Epithelial cell of proximal tubule (primary cell): Measurements from ENCODE around the gene APELA. TPM values are rescaled to one million over a fixed set of nuclear protein-coding genes. Genes with fewer than 3 reads are reported as not detected.
A peak's percentile ranks its signal among the peaks of the same experiment; 100 is the strongest.

Experiments used
- DNase-seq: peaks from one replicate; pipeline ENCODE4 v3.0.0-alpha.2; 2011; ENCODE audit warnings: low read depth
- H3K4me3 ChIP-seq: 2 replicates; pipeline ENCODE4 v1.5.1; 2011; ENCODE audit warnings: low read depth, mild to moderate bottlenecking, low read length
- total RNA-seq: library from RNA; depleted of rRNA; stranded (reverse); fragments of >200 nt; gene quantifications from 2 replicates; pipeline ENCODE4 v1.2.3, GENCODE V29; 2015
- TF ChIP-seq, protein P1 (sequence below): conservative IDR thresholded peaks from 2 replicates; pipeline ENCODE4 v1.5.1; 2012; ENCODE audit warnings: low read depth, mild to moderate bottlenecking, low read length

Gene APELA
- total RNA-seq, 1 donor from 2014 or later, result not detected

DNA sequence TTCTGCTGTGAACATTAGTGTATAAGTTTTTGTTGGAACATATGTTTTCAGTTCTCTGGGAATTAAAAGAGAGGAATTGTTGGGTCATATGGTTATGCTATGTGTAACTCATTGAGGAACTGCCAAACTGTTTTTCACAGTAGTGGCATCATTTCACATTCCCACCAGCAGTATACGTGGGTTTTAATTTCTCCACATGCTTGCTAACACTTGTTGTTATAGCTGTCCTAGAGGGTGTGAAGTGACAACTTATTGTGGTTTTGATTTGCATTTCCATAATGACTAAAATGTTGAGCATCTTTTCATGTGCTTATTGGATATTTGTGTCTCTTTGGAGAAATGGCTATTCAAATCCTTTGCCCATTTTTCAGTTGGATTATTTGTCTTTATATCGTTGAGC lies 13.7 kb downstream of the APELA start:
- DNase-seq, result no peak
- no peak overlapping the region for H3K4me3 ChIP-seq
- TF ChIP-seq, protein P1, sequence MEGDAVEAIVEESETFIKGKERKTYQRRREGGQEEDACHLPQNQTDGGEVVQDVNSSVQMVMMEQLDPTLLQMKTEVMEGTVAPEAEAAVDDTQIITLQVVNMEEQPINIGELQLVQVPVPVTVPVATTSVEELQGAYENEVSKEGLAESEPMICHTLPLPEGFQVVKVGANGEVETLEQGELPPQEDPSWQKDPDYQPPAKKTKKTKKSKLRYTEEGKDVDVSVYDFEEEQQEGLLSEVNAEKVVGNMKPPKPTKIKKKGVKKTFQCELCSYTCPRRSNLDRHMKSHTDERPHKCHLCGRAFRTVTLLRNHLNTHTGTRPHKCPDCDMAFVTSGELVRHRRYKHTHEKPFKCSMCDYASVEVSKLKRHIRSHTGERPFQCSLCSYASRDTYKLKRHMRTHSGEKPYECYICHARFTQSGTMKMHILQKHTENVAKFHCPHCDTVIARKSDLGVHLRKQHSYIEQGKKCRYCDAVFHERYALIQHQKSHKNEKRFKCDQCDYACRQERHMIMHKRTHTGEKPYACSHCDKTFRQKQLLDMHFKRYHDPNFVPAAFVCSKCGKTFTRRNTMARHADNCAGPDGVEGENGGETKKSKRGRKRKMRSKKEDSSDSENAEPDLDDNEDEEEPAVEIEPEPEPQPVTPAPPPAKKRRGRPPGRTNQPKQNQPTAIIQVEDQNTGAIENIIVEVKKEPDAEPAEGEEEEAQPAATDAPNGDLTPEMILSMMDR, result no peak

GRCh38 chr4:164892018-164892417 lies 15.0 kb downstream of the APELA start:
- DNase-seq, result peak; percentile 13
- H3K4me3 ChIP-seq, result no peak overlapping the region
- TF ChIP-seq, protein P1, result no peak

DNA sequence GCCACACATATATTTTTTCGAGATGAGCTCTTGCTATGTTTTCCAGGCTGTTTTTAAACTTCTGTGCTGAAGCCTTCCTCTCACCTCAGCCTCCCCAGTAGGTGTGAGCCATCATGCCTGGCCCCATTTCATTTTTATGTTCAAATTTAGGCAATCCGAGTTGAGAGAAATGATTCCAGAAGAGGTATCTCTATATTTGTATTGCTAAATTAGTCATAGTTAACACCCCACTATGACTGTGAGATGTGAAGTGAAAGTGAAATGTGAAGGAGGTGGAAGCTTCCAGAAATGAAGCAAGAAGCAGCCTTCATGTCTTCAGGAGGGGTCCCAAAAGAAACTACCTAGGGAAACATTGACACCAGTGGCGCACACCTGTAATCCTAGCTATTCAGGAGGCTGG lies 17.7 kb downstream of the APELA start:
- H3K4me3 ChIP-seq, result no peak overlapping the region
- TF ChIP-seq, protein P1, result no peak

GRCh38 chr4:164902608-164903007 lies 25.6 kb downstream of the APELA start:
- TF ChIP-seq, protein P1, result no peak
- H3K4me3 ChIP-seq, result no peak overlapping the region
- no peak for DNase-seq

More for the DNA sequence above, 17.7 kb downstream of the APELA start:
- DNase-seq, result no peak

DNA sequence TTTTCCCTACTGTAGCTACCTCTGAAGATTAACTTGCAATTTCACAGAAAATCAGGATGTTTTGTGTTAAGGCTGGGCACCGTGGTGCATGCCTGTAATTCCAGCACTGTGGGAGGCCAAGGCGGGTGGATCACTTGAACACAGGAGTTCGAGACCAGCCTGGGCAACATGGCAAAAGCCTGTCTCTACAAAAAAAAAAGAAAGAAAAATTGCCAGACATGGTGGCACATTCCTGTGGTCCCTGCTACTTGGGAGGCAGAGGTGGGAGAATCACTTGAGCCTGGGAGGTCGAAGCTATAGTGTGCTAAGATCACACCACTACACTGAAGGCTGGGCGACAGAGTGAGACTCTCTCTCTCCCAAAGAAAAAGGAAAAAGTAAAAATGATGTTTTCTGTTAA lies 27.4 kb downstream of the APELA start:
- DNase-seq, result no peak
- no peak overlapping the region for H3K4me3 ChIP-seq
- TF ChIP-seq, protein P1, result no peak

GRCh38 chr4:164904941-164905340 lies 28.0 kb downstream of the APELA start:
- TF ChIP-seq, protein P1, result no peak
- DNase-seq, result no peak
- H3K4me3 ChIP-seq, result no peak overlapping the region

DNA sequence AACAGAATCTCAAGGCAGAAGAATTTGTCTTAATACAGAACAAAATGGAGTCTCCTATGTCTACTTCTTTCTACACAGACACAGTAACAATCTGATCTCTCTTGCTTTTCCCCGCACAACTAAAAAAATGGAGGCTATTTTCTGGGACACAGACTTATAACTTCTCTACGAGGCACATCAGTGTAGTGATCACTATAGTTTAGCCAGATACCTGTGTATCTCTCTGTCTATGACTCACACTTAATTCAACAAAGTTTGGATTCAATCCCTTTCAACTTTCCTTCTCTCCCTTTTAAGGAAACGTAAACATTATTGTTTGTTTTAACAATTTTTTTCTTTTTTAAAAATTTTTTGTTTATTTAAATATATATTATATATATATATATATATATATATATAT lies 29.4 kb downstream of the APELA start:
- H3K4me3 ChIP-seq, result no peak overlapping the region
- TF ChIP-seq, protein P1, result no peak
- DNase-seq, result no peak
